Testis (tissue), 2 donors: ENCODE measurements around the gene STK17B.

Experiments used
- POLR2A ChIP-seq: fragments of 450-650 bp; IDR thresholded peaks from one replicate; pipeline ENCODE4 v1.6.1; 2017; ENCODE audit warnings: antibody characterized with exemption, mild to moderate bottlenecking, moderate library complexity
- TF ChIP-seq, protein P1 (sequence below), 3 experiments: fragments of 450-650 bp in 2 of 3; fragments of 200-600 bp in 1 of 3; sonication (generic) in 1 of 3; IDR thresholded peaks; one replicate each; pipeline ENCODE4 v1.5.1; 2016 to 2019; ENCODE audit warnings: antibody characterized with exemption in 3 of 3, mild to moderate bottlenecking in 2 of 3, moderate library complexity in 1 of 3

DNA sequence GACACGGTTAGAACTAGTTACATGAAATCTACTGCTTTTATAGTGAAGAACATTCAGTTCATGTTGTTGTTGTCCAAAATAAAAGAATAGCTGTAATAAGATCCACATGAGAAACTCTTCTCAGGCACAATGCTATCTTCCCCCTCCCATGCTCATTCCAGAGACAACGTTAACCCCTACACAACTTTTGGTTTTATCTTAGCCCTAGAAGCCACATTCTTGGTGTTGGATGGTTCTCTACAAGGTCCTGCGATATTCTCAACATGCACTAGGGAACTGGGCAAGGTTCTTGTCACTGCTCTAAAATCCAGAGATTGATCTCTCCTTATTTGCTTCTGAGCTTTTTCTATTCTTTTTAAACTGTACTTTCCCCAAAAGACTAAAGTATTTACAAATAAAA lies 51.5 kb downstream of the STK17B start:
- TF ChIP-seq, protein P1, sequence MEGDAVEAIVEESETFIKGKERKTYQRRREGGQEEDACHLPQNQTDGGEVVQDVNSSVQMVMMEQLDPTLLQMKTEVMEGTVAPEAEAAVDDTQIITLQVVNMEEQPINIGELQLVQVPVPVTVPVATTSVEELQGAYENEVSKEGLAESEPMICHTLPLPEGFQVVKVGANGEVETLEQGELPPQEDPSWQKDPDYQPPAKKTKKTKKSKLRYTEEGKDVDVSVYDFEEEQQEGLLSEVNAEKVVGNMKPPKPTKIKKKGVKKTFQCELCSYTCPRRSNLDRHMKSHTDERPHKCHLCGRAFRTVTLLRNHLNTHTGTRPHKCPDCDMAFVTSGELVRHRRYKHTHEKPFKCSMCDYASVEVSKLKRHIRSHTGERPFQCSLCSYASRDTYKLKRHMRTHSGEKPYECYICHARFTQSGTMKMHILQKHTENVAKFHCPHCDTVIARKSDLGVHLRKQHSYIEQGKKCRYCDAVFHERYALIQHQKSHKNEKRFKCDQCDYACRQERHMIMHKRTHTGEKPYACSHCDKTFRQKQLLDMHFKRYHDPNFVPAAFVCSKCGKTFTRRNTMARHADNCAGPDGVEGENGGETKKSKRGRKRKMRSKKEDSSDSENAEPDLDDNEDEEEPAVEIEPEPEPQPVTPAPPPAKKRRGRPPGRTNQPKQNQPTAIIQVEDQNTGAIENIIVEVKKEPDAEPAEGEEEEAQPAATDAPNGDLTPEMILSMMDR (IDR thresholded peaks at IDR 0.05), result no peak
- no peak for TF ChIP-seq POLR2A
